Nephron progenitor cell (in vitro differentiated cells): Measurements from ENCODE around the gene PRR5.

ENCODE experiments used
- DNase-seq: peaks from one replicate; pipeline ENCODE4 v3.0.0; 2021
- H3K27ac Mint-ChIP-seq: 2 replicates; pipeline ENCODE4 v1.8.0; 2021; ENCODE audit warnings: mild to moderate bottlenecking, moderate library complexity, mixed read lengths
- H3K27me3 Mint-ChIP-seq: 2 replicates; pipeline ENCODE4 v1.8.0; 2021; ENCODE audit warnings: mild to moderate bottlenecking, low read depth, mixed read lengths; ENCODE audit not compliant: poor library complexity
- H3K36me3 Mint-ChIP-seq: 2 replicates; pipeline ENCODE4 v1.8.0; 2021; ENCODE audit warnings: low read depth, mixed read lengths
- H3K4me1 Mint-ChIP-seq: 2 replicates; pipeline ENCODE4 v1.8.0; 2021; ENCODE audit warnings: mixed read lengths
- H3K4me3 Mint-ChIP-seq: 2 replicates; pipeline ENCODE4 v1.8.0; 2021; ENCODE audit warnings: mild to moderate bottlenecking, moderate library complexity, mixed read lengths
- H3K9me3 Mint-ChIP-seq: 2 replicates; pipeline ENCODE4 v1.8.0; 2021; ENCODE audit warnings: mild to moderate bottlenecking, moderate library complexity, mixed read lengths
- TF ChIP-seq, protein P1 (sequence below): fragments of 200-600 bp; sonication (generic); IDR thresholded peaks from 2 replicates; pipeline ENCODE4 v1.5.0; 2021; ENCODE audit warnings: antibody characterized with exemption

PRR5 gene

GRCh38 chr22:44721213-44721612 lies 19.2 kb downstream of the PRR5 start:
- Mint-ChIP-seq H3K36me3 (no peaks in the 10 kb centered on the region), H3K27me3 (peaks cover 4% of the 10 kb centered on the region), H3K27ac (peak overlapping the region; percentile 77), H3K4me3 (no peak overlapping the region), H3K9me3 (no peaks in the 10 kb centered on the region), H3K4me1 (peaks cover 36% of the 10 kb centered on the region)
- DNase-seq: no peak
- TF ChIP-seq, protein P1, sequence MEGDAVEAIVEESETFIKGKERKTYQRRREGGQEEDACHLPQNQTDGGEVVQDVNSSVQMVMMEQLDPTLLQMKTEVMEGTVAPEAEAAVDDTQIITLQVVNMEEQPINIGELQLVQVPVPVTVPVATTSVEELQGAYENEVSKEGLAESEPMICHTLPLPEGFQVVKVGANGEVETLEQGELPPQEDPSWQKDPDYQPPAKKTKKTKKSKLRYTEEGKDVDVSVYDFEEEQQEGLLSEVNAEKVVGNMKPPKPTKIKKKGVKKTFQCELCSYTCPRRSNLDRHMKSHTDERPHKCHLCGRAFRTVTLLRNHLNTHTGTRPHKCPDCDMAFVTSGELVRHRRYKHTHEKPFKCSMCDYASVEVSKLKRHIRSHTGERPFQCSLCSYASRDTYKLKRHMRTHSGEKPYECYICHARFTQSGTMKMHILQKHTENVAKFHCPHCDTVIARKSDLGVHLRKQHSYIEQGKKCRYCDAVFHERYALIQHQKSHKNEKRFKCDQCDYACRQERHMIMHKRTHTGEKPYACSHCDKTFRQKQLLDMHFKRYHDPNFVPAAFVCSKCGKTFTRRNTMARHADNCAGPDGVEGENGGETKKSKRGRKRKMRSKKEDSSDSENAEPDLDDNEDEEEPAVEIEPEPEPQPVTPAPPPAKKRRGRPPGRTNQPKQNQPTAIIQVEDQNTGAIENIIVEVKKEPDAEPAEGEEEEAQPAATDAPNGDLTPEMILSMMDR: no peak

- Mint-ChIP-seq H3K4me1 (peaks cover 36% of the 10 kb centered on the region), H3K36me3 (no peaks in the 10 kb centered on the region), H3K9me3 (no peaks in the 10 kb centered on the region), H3K27me3 (peaks cover 4% of the 10 kb centered on the region), H3K27ac (no peak overlapping the region), H3K4me3 (no peak overlapping the region)
- no peak for DNase-seq
- TF ChIP-seq, protein P1: no peak
These were observed 20.6 kb downstream of the PRR5 start for GRCh38 chr22:44722611-44723010.

DNA sequence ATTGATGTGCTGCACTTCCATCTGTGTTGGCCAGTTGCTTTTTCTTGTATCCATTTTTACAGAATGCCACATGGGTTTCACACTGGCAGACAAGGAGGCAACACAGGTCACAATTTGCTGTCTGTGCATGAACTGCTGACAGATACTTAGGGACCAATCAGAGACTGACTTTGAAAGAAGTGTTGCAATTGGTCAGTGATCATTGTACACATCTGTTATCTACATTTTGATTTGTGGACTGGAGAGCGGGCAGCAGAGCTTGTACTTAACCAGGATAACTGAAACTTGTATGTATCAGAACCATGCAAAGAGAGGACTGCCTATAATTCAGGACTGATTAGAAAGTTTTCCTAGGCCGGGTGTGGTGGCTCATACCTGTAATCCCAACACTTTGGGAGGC lies 21.8 kb downstream of the PRR5 start:
- peaks cover 4% of the 10 kb centered on the region for H3K27me3 Mint-ChIP-seq
- DNase-seq: no peak
- no peak overlapping the region for H3K4me3 Mint-ChIP-seq
- peaks cover 36% of the 10 kb centered on the region for H3K4me1 Mint-ChIP-seq
- TF ChIP-seq, protein P1: no peak
- H3K36me3 Mint-ChIP-seq: no peaks in the 10 kb centered on the region
- H3K27ac Mint-ChIP-seq: no peak overlapping the region
- H3K9me3 Mint-ChIP-seq: no peaks in the 10 kb centered on the region

- peaks cover 4% of the 10 kb centered on the region for H3K27me3 Mint-ChIP-seq
These were observed 22.4 kb downstream of the PRR5 start for GRCh38 chr22:44724416-44724815.

DNA sequence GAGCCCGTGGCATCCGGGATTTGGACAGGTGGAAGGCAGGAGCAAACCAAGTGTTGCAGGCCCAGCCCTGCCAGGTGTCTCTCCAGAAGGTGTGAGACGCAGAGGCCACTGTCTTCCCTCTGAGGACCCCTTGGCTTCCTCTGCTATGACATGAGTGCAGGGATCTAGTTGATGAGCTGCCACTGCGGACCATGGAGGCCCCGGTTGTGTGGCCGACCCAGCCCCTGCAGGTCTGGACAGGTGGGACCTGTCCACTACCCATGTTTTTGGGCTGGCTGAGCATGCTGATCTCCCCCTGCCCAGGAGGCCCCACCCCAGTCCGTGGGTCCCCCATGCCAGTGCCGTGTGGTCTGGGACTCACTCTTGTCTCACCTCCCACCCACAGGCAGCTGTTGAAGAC lies 22.9 kb downstream of the PRR5 start:
- DNase-seq: no peak
- Mint-ChIP-seq H3K27ac (no peak overlapping the region), H3K4me1 (peaks cover 40% of the 10 kb centered on the region)

More at GRCh38 chr22:44724416-44724815, 22.4 kb downstream of the PRR5 start:
- no peak for DNase-seq
- Mint-ChIP-seq H3K27ac (peak overlapping the region; percentile 82), H3K4me3 (no peak overlapping the region), H3K4me1 (peaks cover 40% of the 10 kb centered on the region), H3K36me3 (no peaks in the 10 kb centered on the region), H3K9me3 (no peaks in the 10 kb centered on the region)
- TF ChIP-seq, protein P1: no peak

DNA sequence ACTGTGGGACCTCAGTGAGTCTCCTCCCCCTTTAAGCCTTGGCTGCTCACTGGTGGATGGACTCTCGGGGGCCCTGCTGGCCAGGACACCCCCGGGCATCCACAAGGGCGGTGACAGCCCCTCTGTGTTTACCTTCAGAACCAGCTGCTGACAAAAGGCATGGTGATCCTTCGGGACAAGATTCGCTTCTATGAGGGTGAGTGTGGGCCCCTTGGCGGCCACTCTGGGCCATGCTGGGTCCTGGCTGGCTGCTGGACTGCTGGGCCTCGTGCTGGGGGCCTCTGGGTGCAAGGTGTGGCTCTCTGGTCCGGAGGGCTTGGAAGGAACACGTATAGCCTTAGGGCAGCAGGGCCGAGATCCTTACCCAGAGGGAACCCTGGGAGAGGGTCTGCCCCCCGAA lies 24.4 kb downstream of the PRR5 start:
- H3K4me1 Mint-ChIP-seq: peaks cover 35% of the 10 kb centered on the region
- no peak for DNase-seq
- H3K9me3 Mint-ChIP-seq: no peaks in the 10 kb centered on the region
- H3K27ac Mint-ChIP-seq: no peak overlapping the region
- no peaks in the 10 kb centered on the region for H3K27me3 Mint-ChIP-seq
- no peaks in the 10 kb centered on the region for H3K36me3 Mint-ChIP-seq
- no peak overlapping the region for H3K4me3 Mint-ChIP-seq
- TF ChIP-seq, protein P1: no peak

More for the DNA sequence above, 22.9 kb downstream of the PRR5 start:
- no peaks in the 10 kb centered on the region for H3K36me3 Mint-ChIP-seq
- no peaks in the 10 kb centered on the region for H3K9me3 Mint-ChIP-seq
- H3K4me3 Mint-ChIP-seq: no peak overlapping the region
- H3K27me3 Mint-ChIP-seq: peaks cover 4% of the 10 kb centered on the region
- TF ChIP-seq, protein P1: no peak
